DMS114 treated with DMSO at 0.1 percent for 48 hours (cell line): Measurements from ENCODE around the gene THTPA.
"Not testable (repeated sequence)": the region's sequence is repeated elsewhere in the genome, so short reads cannot be mapped to it uniquely, and the experiment has no call there.

Experiments
- DNase-seq: peaks from one replicate; lab custom pipeline; 2025; ENCODE audit not compliant: unreplicated experiment; lab: John Stamatoyannopoulos, UW

Gene THTPA

GRCh38 chr14:23582906-23583760, 27.1 kb downstream of the THTPA start:
- DNase-seq = no peak

DNA sequence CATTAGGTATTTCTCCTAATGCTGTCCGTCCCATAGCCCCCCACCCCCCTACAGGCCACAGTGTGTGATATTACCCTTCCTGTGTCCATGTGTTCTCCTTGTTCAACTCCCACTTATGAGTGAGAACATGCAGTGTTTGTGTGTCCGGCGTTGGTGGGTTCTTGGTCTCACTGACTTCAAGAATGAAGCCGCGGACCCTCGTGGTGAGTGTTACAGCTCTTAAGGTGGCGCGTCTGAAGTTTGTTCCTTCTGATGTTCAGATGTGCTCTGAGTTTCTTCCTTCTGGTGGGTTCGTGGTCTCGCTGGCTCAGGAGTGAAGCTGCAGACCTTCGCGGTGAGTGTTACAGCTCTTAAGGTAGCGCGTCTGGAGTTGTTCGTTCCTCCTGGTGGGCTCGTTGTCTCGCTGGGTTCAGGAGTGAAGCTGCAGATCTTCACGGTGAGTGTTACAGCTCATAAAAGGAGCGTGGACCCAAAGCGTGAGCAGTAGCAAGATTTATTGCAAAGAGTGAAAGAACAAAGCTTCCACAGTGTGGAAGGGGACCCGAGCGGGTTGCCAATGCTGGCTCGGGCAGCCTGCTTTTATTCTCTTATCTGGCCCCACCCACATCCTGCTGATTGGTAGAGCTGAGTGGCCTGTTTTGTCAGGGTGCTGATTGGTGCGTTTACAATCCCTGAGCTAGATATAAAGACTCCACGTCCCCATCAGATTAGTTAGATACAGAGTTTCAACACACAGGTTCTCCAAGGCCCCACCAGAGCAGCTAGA, 27.9 kb downstream of the THTPA start:
- not testable (repeated sequence) for DNase-seq

GRCh38 chr14:23584527-23585203, 28.6 kb downstream of the THTPA start:
- not testable (repeated sequence) for DNase-seq

DNA sequence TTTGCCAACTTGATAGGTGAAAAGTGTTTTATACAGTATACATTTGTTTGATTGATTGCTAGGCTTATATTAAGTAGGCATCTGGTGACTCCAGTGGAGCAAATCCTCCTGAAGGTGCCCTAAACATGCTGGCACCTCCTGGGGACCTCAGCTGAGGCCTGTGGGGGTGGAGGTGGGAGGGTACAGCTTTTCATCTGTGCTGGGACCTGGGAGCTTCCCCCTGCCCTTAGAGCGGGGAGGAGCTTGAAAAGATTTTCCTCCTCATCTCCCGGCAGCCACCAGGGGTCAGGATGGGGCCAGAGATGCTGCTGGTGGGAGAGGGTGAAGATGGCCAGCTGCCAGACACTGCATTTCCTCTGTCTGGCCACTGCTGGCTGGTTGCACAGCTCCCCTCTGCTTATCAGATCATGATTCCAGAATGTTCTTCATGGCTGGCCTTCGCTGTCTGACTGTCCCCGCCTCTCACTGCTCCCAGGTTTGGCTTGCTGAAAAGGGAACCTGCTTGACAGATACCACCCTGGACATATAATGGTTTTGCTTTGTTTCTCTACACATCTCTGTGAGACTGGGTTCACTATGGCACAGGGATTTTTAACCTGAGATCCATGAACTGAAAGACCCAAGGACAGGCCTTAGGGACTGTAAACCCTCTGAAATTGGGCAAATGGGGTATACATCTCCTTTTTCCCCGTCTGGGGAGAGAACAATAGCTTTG, 33.0 kb downstream of the THTPA start:
- DNase-seq = peak; percentile 72

- DNase-seq = no peak
Observed at GRCh38 chr14:23589606-23590005, 33.5 kb downstream of the THTPA start.

DNA sequence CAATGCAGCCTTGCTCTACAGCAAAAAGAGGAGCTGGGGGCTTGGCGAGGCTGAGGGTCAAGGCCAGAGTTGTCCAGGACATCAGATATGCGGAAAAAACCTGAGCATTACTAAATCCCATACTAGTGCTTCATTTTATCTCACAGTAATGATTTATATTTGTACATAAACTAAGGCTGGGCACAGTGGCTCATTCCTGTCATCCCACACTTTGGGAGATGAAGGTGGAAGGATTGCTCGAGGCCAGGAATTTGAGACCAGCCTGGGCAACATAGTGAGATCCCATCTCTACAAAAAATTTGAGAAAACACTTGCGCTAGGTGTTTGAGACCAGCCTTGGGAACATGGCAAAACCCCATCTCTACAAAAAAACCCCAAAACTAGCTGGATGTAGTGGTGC, 34.1 kb downstream of the THTPA start:
- no peak for DNase-seq

DNA sequence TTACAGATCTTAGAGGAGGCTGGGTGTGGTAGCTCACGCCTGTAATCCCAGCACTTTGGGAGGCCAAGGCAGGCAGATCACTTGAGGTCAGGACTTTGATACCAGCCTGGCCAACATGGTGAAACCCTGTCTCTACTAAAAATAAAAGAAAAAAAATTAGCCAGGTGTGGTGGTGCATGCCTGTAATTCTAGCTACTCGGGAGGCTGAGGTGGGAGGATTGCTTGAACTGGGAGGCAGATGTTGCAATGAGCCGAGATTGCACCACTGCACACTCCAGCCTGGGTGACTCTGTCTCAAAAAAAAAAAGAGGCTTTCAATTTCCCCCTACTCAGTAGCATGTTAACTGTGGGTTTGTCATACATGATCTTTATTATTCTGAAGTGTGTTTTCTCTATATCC, 38.1 kb downstream of the THTPA start:
- DNase-seq = not testable (repeated sequence)

DNA sequence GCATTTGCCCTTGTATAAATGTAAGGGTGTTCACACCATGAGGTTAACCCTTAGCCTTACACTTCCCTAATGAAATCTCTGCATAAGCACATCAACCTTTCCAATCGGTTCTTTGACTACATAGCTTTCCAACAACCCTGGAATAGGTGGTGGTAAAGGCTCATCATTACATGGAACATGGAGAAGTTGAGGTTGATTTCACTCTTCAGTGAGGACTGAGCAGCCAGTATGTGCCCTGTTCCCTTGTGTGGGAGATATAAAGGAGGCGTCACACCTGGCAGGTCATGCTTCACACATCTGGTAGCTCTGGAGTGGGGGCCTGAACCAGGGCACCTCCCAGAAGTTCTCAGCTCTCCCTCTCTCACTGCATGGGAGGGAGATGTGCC, 44.2 kb downstream of the THTPA start:
- no peak for DNase-seq

DNA sequence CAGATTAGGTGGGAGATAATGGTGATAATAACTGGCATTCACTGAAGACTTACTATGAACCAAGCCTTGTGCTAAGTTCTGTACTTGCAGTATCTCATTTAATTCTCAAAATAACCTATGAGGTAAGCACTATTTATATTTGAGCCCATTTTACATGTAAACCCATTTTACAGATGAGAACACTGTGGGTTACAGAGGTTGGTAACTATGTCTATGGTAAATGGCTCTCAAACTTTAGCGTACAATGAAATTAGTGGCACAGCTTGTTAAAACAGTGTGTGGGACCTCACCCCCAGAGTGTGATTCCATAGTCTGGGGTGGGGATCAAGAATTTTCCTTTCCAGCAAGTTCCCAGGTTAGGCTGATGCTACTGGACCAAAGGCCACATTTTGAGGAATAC, 44.7 kb downstream of the THTPA start:
- no peak for DNase-seq

- DNase-seq = no peak
Observed at GRCh38 chr14:23601424-23601823, 45.4 kb downstream of the THTPA start.

DNA sequence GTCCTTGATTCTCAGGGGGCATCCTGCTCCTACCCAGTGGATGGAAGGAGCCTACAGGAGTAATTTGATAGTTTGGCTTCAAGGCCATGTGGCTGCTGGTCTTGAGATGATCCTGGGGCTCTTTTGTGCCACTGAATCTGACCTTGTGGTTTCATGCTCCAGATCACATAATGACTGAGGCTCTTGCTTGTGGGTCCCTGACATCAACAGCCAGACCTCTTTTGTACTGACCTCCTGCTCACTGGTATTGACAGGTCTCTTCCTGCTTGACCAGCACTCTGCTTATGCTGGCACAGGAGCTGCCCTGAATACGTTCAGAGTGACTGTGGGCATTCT, 45.7 kb downstream of the THTPA start:
- no peak for DNase-seq

GRCh38 chr14:23602181-23603095, 46.4 kb downstream of the THTPA start:
- DNase-seq = no peak

GRCh38 chr14:23603103-23603502, 47.0 kb downstream of the THTPA start:
- DNase-seq = no peak

DNA sequence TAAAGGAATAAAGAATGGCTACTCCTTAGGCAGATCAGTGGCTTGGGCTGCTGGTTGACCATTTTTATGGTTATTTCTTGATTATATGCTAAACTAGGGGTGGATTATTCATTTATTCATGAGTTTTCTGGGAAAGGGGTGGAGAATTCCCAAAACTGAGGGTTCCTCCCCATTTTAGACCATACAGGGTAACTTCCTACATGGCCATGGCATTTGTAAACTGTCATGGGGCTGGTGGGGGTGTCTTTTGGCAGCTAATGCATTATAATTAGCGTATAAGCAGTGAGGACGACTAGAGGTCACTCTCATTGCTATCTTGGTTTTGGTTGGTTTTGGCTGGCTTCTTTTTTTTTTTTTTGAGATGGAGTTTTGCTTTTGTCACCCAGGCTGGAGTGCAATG, 48.1 kb downstream of the THTPA start:
- no peak for DNase-seq

DNA sequence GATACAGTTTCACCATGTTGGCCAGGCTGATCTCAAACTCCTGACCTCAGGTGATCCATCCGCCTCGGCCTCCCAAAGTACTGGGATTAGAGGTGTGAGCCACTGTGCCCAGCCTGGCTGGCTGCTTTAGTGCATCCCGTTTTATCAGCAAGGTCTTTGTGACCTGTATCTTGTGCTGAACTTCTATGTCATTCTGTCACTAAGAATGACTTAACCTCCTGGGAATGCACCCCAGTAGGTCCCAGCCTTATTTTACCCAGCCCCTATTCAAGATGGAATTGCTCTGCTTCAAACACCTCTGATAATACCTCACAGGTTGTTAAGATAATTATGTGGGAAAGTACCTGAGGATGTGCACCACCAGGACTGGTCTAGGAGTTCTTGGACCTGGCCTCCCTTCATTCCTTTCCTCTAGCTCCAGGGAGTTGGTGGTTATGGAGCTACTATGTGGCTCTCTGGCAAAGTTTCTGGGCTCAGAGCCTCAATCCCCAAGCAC, 48.7 kb downstream of the THTPA start:
- DNase-seq = no peak

- no peak for DNase-seq
Observed at GRCh38 chr14:23605931-23606585, 50.0 kb downstream of the THTPA start.

GRCh38 chr14:23608454-23608853, 52.4 kb downstream of the THTPA start:
- no peak for DNase-seq

DNA sequence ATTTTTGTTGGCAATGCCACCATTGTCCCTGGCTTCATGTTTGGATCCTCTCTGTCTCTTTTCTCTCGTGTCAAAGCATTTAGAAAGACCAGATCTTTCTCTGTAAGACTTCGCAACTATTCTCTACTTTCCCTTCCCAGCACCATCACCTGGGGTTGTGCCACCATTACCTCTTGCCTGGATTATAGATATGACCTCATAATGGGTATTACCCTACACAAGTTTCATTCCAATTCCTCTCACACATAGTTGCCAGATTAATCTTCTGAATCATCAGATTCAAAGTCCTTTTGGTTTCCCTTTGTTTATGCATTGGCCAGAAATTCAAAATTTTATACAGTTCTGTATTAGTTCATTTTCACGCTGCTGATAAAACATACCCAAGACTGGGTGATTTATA, 52.9 kb downstream of the THTPA start:
- DNase-seq = no peak

DNA sequence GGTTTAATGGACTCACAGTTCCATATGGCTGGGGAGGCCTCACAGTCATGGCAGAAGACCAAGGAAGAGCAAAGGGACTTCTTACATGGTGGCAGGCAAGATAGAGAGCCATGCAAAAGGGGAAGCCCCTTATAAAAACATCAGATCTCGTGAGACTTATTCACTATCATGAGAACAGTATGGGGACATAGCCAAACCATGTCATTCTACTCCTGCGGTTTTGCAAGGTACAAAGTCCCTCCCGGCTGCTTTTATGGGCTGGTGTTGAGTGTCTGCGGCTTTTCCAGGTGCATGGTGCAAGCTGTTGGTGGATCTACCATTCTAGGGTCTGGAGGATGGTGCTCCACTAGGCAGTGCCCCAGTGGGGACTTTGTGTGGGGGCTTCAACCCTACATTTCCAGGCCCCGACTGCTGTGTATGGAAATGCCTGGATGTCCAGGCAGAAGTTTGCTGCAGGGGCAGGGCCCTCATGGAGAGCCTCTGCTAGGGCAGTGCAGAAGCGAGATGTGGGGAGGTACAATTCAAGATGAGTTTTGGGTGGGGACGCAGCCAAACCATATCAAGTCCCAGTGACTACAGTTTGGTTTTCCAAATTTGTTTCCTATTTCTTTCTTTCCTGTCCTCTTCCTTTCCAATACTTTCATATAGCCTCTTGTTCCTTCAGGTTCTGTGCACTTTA, 53.5 kb downstream of the THTPA start:
- not testable (repeated sequence) for DNase-seq
